Neuronal stem cell (in vitro differentiated cells): ENCODE data around the gene VEZT.

Experiments
- DNase-seq: peaks from one replicate; pipeline ENCODE4 v3.0.0-alpha.2; 2013; ENCODE audit warnings: low spot score
- H2AFZ ChIP-seq: one replicate; pipeline ENCODE4 v1.6.1; 2013; ENCODE audit warnings: mild to moderate bottlenecking, low read length, inconsistent platforms
- H2AK5ac ChIP-seq: 2 replicates; pipeline ENCODE4 v1.6.1; 2013; ENCODE audit warnings: low read depth, mild to moderate bottlenecking, inconsistent platforms, low read length, moderate library complexity, mixed read lengths
- H2BK120ac ChIP-seq: 2 replicates; pipeline ENCODE4 v1.6.1; 2013; ENCODE audit warnings: low read depth, mild to moderate bottlenecking, inconsistent platforms, low read length, moderate library complexity, mixed read lengths
- H2BK12ac ChIP-seq: one replicate; pipeline ENCODE4 v1.6.1; 2013; ENCODE audit warnings: low read length, inconsistent platforms
- H2BK15ac ChIP-seq: 2 replicates; pipeline ENCODE4 v1.6.1; 2013; ENCODE audit warnings: mild to moderate bottlenecking, low read length, inconsistent platforms, mixed read lengths
- H2BK5ac ChIP-seq: one replicate; pipeline ENCODE4 v1.6.1; 2013; ENCODE audit warnings: inconsistent platforms, mild to moderate bottlenecking, low read length, moderate library complexity
- H3K14ac ChIP-seq: one replicate; pipeline ENCODE4 v1.6.1; 2013; ENCODE audit warnings: low read length, inconsistent platforms
- H3K18ac ChIP-seq: 2 replicates; pipeline ENCODE4 v1.6.1; 2013; ENCODE audit warnings: low read length, inconsistent platforms
- H3K23ac ChIP-seq: 2 replicates; pipeline ENCODE4 v1.6.1; 2013; ENCODE audit warnings: low read depth, mild to moderate bottlenecking, mixed read lengths, low read length, inconsistent platforms; ENCODE audit not compliant: poor library complexity
- H3K27ac ChIP-seq: replicated peaks from 3 replicates; pipeline ENCODE4 v1.5.1; 2013; ENCODE audit warnings: low read length, inconsistent platforms
- H3K27me3 ChIP-seq, 3 experiments: 2 replicates each; pipeline ENCODE4 v1.6.1; 2013; ENCODE audit warnings: low read length in 3 of 3, mild to moderate bottlenecking in 2 of 3, inconsistent platforms in 1 of 3, low read depth in 1 of 3, mixed read lengths in 1 of 3, moderate library complexity in 1 of 3; ENCODE audit not compliant: control insufficient read depth in 3 of 3, insufficient read depth in 3 of 3
- H3K36me3 ChIP-seq, 2 donors: replicated peaks in 1 of 2; 2 replicates each; pipeline ENCODE4 v1.6.1; 2013; ENCODE audit warnings: low read length in 2 of 2; ENCODE audit not compliant: control insufficient read depth in 2 of 2, insufficient read depth in 2 of 2
- H3K4ac ChIP-seq: 2 replicates; pipeline ENCODE4 v1.6.1; 2013; ENCODE audit warnings: inconsistent platforms, mild to moderate bottlenecking, low read length, moderate library complexity
- H3K4me1 ChIP-seq, 2 donors: 1 replicate in 1 of 2; 2 replicates in 1 of 2; pipeline ENCODE4 v1.6.1; 2013; ENCODE audit warnings: low read length in 2 of 2, low read depth in 1 of 2; ENCODE audit not compliant: control insufficient read depth in 2 of 2, insufficient read depth in 1 of 2
- H3K4me2 ChIP-seq: one replicate; pipeline ENCODE4 v1.6.1; 2013; ENCODE audit warnings: mild to moderate bottlenecking, low read length, inconsistent platforms; ENCODE audit not compliant: insufficient read depth, poor library complexity, severe bottlenecking
- H3K4me3 ChIP-seq, 2 donors: 2 replicates each; pipeline ENCODE4 v1.5.1; 2013; ENCODE audit warnings: low read length in 2 of 2, mild to moderate bottlenecking in 2 of 2, inconsistent platforms in 1 of 2, moderate library complexity in 1 of 2
- H3K79me1 ChIP-seq: one replicate; pipeline ENCODE4 v1.6.1; 2013; ENCODE audit warnings: low read depth, mild to moderate bottlenecking, inconsistent platforms, low read length, moderate library complexity
- H3K9ac ChIP-seq: one replicate; pipeline ENCODE4 v1.6.1; 2013; ENCODE audit warnings: mild to moderate bottlenecking, low read depth, low read length, inconsistent platforms; ENCODE audit not compliant: poor library complexity
- H3K9me3 ChIP-seq, 2 donors: replicated peaks in 1 of 2; 2 replicates each; pipeline versions ENCODE3 to v1.6.1; 2013; ENCODE audit warnings: low read length in 2 of 2, mild to moderate bottlenecking in 2 of 2, inconsistent platforms in 1 of 2, low read depth in 1 of 2, mixed read lengths in 1 of 2, moderate library complexity in 1 of 2; ENCODE audit not compliant: control insufficient read depth in 2 of 2, insufficient read depth in 1 of 2
- H4K8ac ChIP-seq: one replicate; pipeline ENCODE4 v1.6.1; 2013; ENCODE audit warnings: low read depth, mild to moderate bottlenecking, inconsistent platforms, low read length, moderate library complexity
- H4K91ac ChIP-seq: one replicate; pipeline ENCODE4 v1.6.1; 2013; ENCODE audit warnings: low read length, low read depth, mild to moderate bottlenecking, inconsistent platforms; ENCODE audit not compliant: poor library complexity
- WGBS, 2 donors: extraction: QIAGEN DNeasy Blood & Tissue Kit; methylation state at CpG; one replicate each; pipeline ENCODE4 v1.1.7; 2013; ENCODE audit warnings: missing lambda C conversion rate in 2 of 2, mixed read lengths in 1 of 2; ENCODE audit not compliant: insufficient read length in 2 of 2, insufficient replicate concordance in 1 of 2; ENCODE audit errors: extremely low coverage in 2 of 2; 5-methylcytosine and 5-hydroxymethylcytosine counted together

The VEZT gene

GRCh38 chr12:95173392-95174251, 44.0 kb upstream of the VEZT start:
- H2BK120ac ChIP-seq, result no peak overlapping the region
- no peak overlapping the region for H3K4ac ChIP-seq
- H3K23ac ChIP-seq, result no peak overlapping the region
- H2AFZ ChIP-seq, result no peak overlapping the region
- no peaks in the 10 kb centered on the region for H3K79me1 ChIP-seq
- no peak overlapping the region for H3K9ac ChIP-seq
- no peak overlapping the region for H2BK5ac ChIP-seq
- H3K27ac ChIP-seq, result no peak overlapping the region
- no peak overlapping the region for H4K91ac ChIP-seq
- H2BK15ac ChIP-seq, result no peak overlapping the region
- H3K4me3 ChIP-seq, result no peak overlapping the region
- peaks cover 0 to 3% of the 10 kb centered on the region in 2 donors for H3K4me1 ChIP-seq
- no peak overlapping the region for H4K8ac ChIP-seq
- peaks cover 2 to 38% of the 10 kb centered on the region in 2 donors for H3K36me3 ChIP-seq
- no peak overlapping the region for H3K14ac ChIP-seq
- H3K18ac ChIP-seq, result no peak overlapping the region
- no peak overlapping the region for H2BK12ac ChIP-seq
- H3K27me3 ChIP-seq, result no peaks in the 10 kb centered on the region
- no peak overlapping the region for H3K4me2 ChIP-seq
- no peaks in the 10 kb centered on the region for H3K9me3 ChIP-seq
- WGBS, 2 donors, result no CpG with 5 or more reads among the region's 8 CpGs
- DNase-seq, result no peak
- H2AK5ac ChIP-seq, result no peak overlapping the region

GRCh38 chr12:95177201-95177768, 40.3 kb upstream of the VEZT start:
- no peaks in the 10 kb centered on the region for H3K79me1 ChIP-seq
- H3K14ac ChIP-seq, result no peak overlapping the region
- no peak overlapping the region for H3K4ac ChIP-seq
- H2BK12ac ChIP-seq, result no peak overlapping the region
- no peak overlapping the region for H3K18ac ChIP-seq
- DNase-seq, result no peak
- no peak overlapping the region for H3K27ac ChIP-seq
- no peak overlapping the region for H2BK120ac ChIP-seq
- no peak overlapping the region for H3K9ac ChIP-seq
- H4K8ac ChIP-seq, result no peak overlapping the region
- no peak overlapping the region for H2AFZ ChIP-seq
- no CpG with 5 or more reads among the region's 2 CpGs for WGBS, 2 donors
- H2BK5ac ChIP-seq, result no peak overlapping the region
- no peak overlapping the region for H3K23ac ChIP-seq
- no peaks in the 10 kb centered on the region for H3K9me3 ChIP-seq
- H4K91ac ChIP-seq, result no peak overlapping the region
- H3K4me3 ChIP-seq, result no peak overlapping the region
- H3K4me2 ChIP-seq, result no peak overlapping the region
- peaks cover 2 to 15% of the 10 kb centered on the region in 2 donors for H3K36me3 ChIP-seq
- no peak overlapping the region for H2AK5ac ChIP-seq
- no peak overlapping the region for H2BK15ac ChIP-seq
- peaks cover 0 to 1% of the 10 kb centered on the region in 2 donors for H3K4me1 ChIP-seq
- H3K27me3 ChIP-seq, result no peaks in the 10 kb centered on the region

GRCh38 chr12:95178136-95178535, 39.5 kb upstream of the VEZT start:
- H2BK12ac ChIP-seq, result no peak overlapping the region
- H3K4me3 ChIP-seq, result no peak overlapping the region
- no peaks in the 10 kb centered on the region for H3K27me3 ChIP-seq
- H2BK5ac ChIP-seq, result no peak overlapping the region
- no peaks in the 10 kb centered on the region for H3K79me1 ChIP-seq
- no CpG with 5 or more reads among the region's 4 CpGs for WGBS, 2 donors
- H3K27ac ChIP-seq, result no peak overlapping the region
- H3K4ac ChIP-seq, result no peak overlapping the region
- no peak overlapping the region for H2BK120ac ChIP-seq
- no peak overlapping the region for H4K91ac ChIP-seq
- no peak overlapping the region for H2AK5ac ChIP-seq
- peaks cover 0 to 1% of the 10 kb centered on the region in 2 donors for H3K4me1 ChIP-seq
- H3K9ac ChIP-seq, result no peak overlapping the region
- no peaks in the 10 kb centered on the region for H3K9me3 ChIP-seq
- no peak for DNase-seq
- no peak overlapping the region for H2AFZ ChIP-seq
- no peak overlapping the region for H3K23ac ChIP-seq
- no peak overlapping the region for H3K4me2 ChIP-seq
- no peak overlapping the region for H3K14ac ChIP-seq
- no peak overlapping the region for H2BK15ac ChIP-seq
- no peak overlapping the region for H4K8ac ChIP-seq
- H3K36me3 ChIP-seq, result peaks cover 0 to 7% of the 10 kb centered on the region in 2 donors
- H3K18ac ChIP-seq, result no peak overlapping the region

GRCh38 chr12:95179011-95179410, 38.6 kb upstream of the VEZT start:
- no peaks in the 10 kb centered on the region for H3K79me1 ChIP-seq

More at GRCh38 chr12:95179011-95179410, 38.6 kb upstream of the VEZT start:
- H2BK12ac ChIP-seq, result no peak overlapping the region
- H2BK5ac ChIP-seq, result no peak overlapping the region
- H2BK120ac ChIP-seq, result no peak overlapping the region
- H3K4me1 ChIP-seq, result peaks cover 0 to 3% of the 10 kb centered on the region in 2 donors
- no peaks in the 10 kb centered on the region for H3K9me3 ChIP-seq
- H4K91ac ChIP-seq, result no peak overlapping the region
- H3K23ac ChIP-seq, result no peak overlapping the region
- no peak overlapping the region for H3K9ac ChIP-seq
- H3K18ac ChIP-seq, result no peak overlapping the region
- WGBS, 2 donors, result no CpG with 5 or more reads among the region's 5 CpGs
- no peak overlapping the region for H2BK15ac ChIP-seq
- no peak for DNase-seq
- no peak overlapping the region for H3K4me2 ChIP-seq
- H2AFZ ChIP-seq, result no peak overlapping the region
- no peak overlapping the region for H4K8ac ChIP-seq
- no peak overlapping the region for H3K27ac ChIP-seq
- peaks cover 2 to 12% of the 10 kb centered on the region in 2 donors for H3K36me3 ChIP-seq
- no peak overlapping the region for H2AK5ac ChIP-seq
- peaks cover 0 to 2% (median 0%) of the 10 kb centered on the region in 3 experiments for H3K27me3 ChIP-seq
- no peak overlapping the region for H3K14ac ChIP-seq
- H3K4me3 ChIP-seq, result no peak overlapping the region
- H3K4ac ChIP-seq, result no peak overlapping the region
